Measurements from ENCODE around the gene STIM1.

Gene STIM1

GRCh38 chr11:3933165-3933628 is 77.7 kb downstream of the STIM1 start:
- H3K9me3 Mint-ChIP-seq, result no peaks in the 10 kb centered on the region
- no peak overlapping the region for H3K4me3 Mint-ChIP-seq
- no peaks in the 10 kb centered on the region for H3K36me3 Mint-ChIP-seq (ENCODE audit: low read depth)
- H3K27ac Mint-ChIP-seq, result no peak overlapping the region
- peaks cover 3% of the 10 kb centered on the region for H3K27me3 Mint-ChIP-seq (ENCODE audit: low read depth)
- no peak for TF ChIP-seq CTCF (IDR thresholded peaks at IDR 0.05; ENCODE audit: unreplicated experiment in 3 of 3)
- H3K4me1 Mint-ChIP-seq, result peaks cover 18% of the 10 kb centered on the region

- Mint-ChIP-seq H3K4me1 (peaks cover 5% of the 10 kb centered on the region), H3K27ac (no peak overlapping the region), H3K36me3 (ENCODE audit: low read depth) (no peaks in the 10 kb centered on the region), H3K9me3 (no peaks in the 10 kb centered on the region), H3K4me3 (no peak overlapping the region), H3K27me3 (ENCODE audit: low read depth) (no peaks in the 10 kb centered on the region)
- no peak for TF ChIP-seq CTCF (IDR thresholded peaks at IDR 0.05; ENCODE audit: unreplicated experiment in 3 of 3)
Measured at GRCh38 chr11:3934658-3935057, 79.2 kb downstream of the STIM1 start.

- Mint-ChIP-seq H3K4me1 (peaks cover 7% of the 10 kb centered on the region), H3K4me3 (no peak overlapping the region), H3K36me3 (ENCODE audit: low read depth) (no peaks in the 10 kb centered on the region), H3K27me3 (ENCODE audit: low read depth) (no peaks in the 10 kb centered on the region), H3K27ac (no peak overlapping the region), H3K9me3 (no peaks in the 10 kb centered on the region)
- TF ChIP-seq CTCF (IDR thresholded peaks at IDR 0.05; ENCODE audit: unreplicated experiment in 3 of 3), result no peak
Measured at GRCh38 chr11:3936517-3936916, 81.1 kb downstream of the STIM1 start.

- H3K4me1 Mint-ChIP-seq, result peaks cover 14% of the 10 kb centered on the region
- H3K27ac Mint-ChIP-seq, result no peak overlapping the region
- H3K36me3 Mint-ChIP-seq (ENCODE audit: low read depth), result no peaks in the 10 kb centered on the region
- no peak for TF ChIP-seq CTCF (IDR thresholded peaks at IDR 0.05; ENCODE audit: unreplicated experiment in 3 of 3)
- H3K4me3 Mint-ChIP-seq, result no peak overlapping the region
- H3K27me3 Mint-ChIP-seq (ENCODE audit: low read depth), result no peaks in the 10 kb centered on the region
- no peaks in the 10 kb centered on the region for H3K9me3 Mint-ChIP-seq
Measured at GRCh38 chr11:3939211-3939610, 83.7 kb downstream of the STIM1 start.

GRCh38 chr11:3939651-3940190 is 84.3 kb downstream of the STIM1 start:
- no peak for TF ChIP-seq CTCF (IDR thresholded peaks at IDR 0.05; ENCODE audit: unreplicated experiment in 3 of 3)
- no peaks in the 10 kb centered on the region for H3K9me3 Mint-ChIP-seq
- H3K4me1 Mint-ChIP-seq, result peaks cover 19% of the 10 kb centered on the region
- H3K27ac Mint-ChIP-seq, result peak overlapping the region in 2 of 3 experiments; percentile 20 to 34
- H3K27me3 Mint-ChIP-seq (ENCODE audit: low read depth), result no peaks in the 10 kb centered on the region
- H3K4me3 Mint-ChIP-seq, result no peak overlapping the region
- H3K36me3 Mint-ChIP-seq (ENCODE audit: low read depth), result no peaks in the 10 kb centered on the region

Data from nephron (organoid).